Mucosa of descending colon (tissue), 3 donors: ENCODE results near the gene PTPRD. TPM values are rescaled to one million over a fixed set of nuclear protein-coding genes. Genes with fewer than 3 reads are reported as not detected.

Experiments used
- ATAC-seq: fragments of 200-7000 bp; cut with Tn5 transposase; one replicate; pipeline ENCODE4 v1.9.1; 2020; ENCODE audit warnings: mild to moderate bottlenecking, moderate library complexity
- DNase-seq, 3 donors: peaks; one replicate each; pipeline ENCODE4 v3.0.0-alpha.2; 2020
- H3K36me3 ChIP-seq: fragments of 200-600 bp; one replicate; pipeline ENCODE4 v1.8.0; 2021; ENCODE audit warnings: low read depth, mild to moderate bottlenecking
- H3K4me1 ChIP-seq: fragments of 200-600 bp; one replicate; pipeline ENCODE4 v1.8.0; 2021; ENCODE audit warnings: low read depth, mild to moderate bottlenecking
- H3K4me3 ChIP-seq: fragments of 200-600 bp; one replicate; pipeline ENCODE4 v1.8.0; 2021; ENCODE audit warnings: mild to moderate bottlenecking
- H3K9me3 ChIP-seq: fragments of 200-600 bp; one replicate; pipeline ENCODE4 v1.8.0; 2021; ENCODE audit warnings: mild to moderate bottlenecking
- CTCF ChIP-seq: fragments of 200-600 bp; IDR thresholded peaks from one replicate; pipeline ENCODE4 v1.8.0; 2022; ENCODE audit warnings: antibody characterized with exemption, mild to moderate bottlenecking
- intact Hi-C, 2 donors: fragments of 100-400 bp; cut with DNase I in 1 of 2; cut with micrococcal nuclease in 1 of 2; formaldehyde crosslinking; loops; one replicate each; pipeline versions ENCODE4 v1.11.0 to v1.11.1; 2022; cut with DNase I, micrococcal nuclease
- total RNA-seq, 3 donors: library from RNA; stranded (reverse); fragmentation: NEBNext Ultra II Directional in 2 of 3; extraction: Animal tissue kit (Norgen Biotek cat#: 25700) in 2 of 3; gene quantifications; one replicate each; pipeline versions ENCODE4 v1.2.1 to v1.2.4, GENCODE V29; 2021 to 2023
- donor health status: DM: no; HTN: no; CAD: no; lungs with moderate emphysema.
- donor health status: DM: no; HTN: no; CAD: no.
- donor health status: DM: no; HTN: yes; CAD: no.

Gene PTPRD
- total RNA-seq, 3 donors from 2014 or later = 52.7 to 128 (median 113) TPM

GRCh38 chr9:10548348-10548747, 64.5 kb downstream of the PTPRD start:
- intact Hi-C loops = no loop called here
- no peak for DNase-seq
- no peak for ATAC-seq
- Histone ChIP-seq H3K4me3 (no peak overlapping the region), H3K36me3 (no peaks in the 10 kb centered on the region), H3K9me3 (no peaks in the 10 kb centered on the region), H3K4me1 (no peaks in the 10 kb centered on the region)
- TF ChIP-seq CTCF = no peak

- intact Hi-C loops = no loop called here
- Histone ChIP-seq H3K9me3 (peaks cover 7% of the 10 kb centered on the region), H3K36me3 (no peaks in the 10 kb centered on the region), H3K4me1 (no peaks in the 10 kb centered on the region), H3K4me3 (no peak overlapping the region)
- ATAC-seq (no peak), DNase-seq (no peak)
- no peak for TF ChIP-seq CTCF
Measured at GRCh38 chr9:10538073-10538472, 74.7 kb downstream of the PTPRD start.

GRCh38 chr9:10534850-10535249, 78.0 kb downstream of the PTPRD start:
- Histone ChIP-seq H3K36me3 (no peaks in the 10 kb centered on the region), H3K4me3 (no peak overlapping the region), H3K4me1 (no peaks in the 10 kb centered on the region), H3K9me3 (peaks cover 2% of the 10 kb centered on the region)
- TF ChIP-seq CTCF = no peak
- intact Hi-C loops = no loop called here
- no peak for ATAC-seq
- DNase-seq = no peak

GRCh38 chr9:10525972-10526371, 86.8 kb downstream of the PTPRD start:
- intact Hi-C loops = no loop called here
- no peak for DNase-seq
- TF ChIP-seq CTCF = no peak
- Histone ChIP-seq H3K9me3 (peaks cover 3% of the 10 kb centered on the region), H3K4me3 (no peak overlapping the region), H3K4me1 (no peaks in the 10 kb centered on the region), H3K36me3 (no peaks in the 10 kb centered on the region)
- no peak for ATAC-seq

- Histone ChIP-seq H3K36me3 (no peaks in the 10 kb centered on the region), H3K4me1 (no peaks in the 10 kb centered on the region), H3K4me3 (no peak overlapping the region), H3K9me3 (peaks cover 11% of the 10 kb centered on the region)
- no peak for ATAC-seq
- intact Hi-C loops = no loop called here
- no peak for DNase-seq
- no peak for TF ChIP-seq CTCF
Measured at GRCh38 chr9:10523164-10523563, 89.6 kb downstream of the PTPRD start.

- no peak for DNase-seq
- ATAC-seq = no peak
- TF ChIP-seq CTCF = no peak
- Histone ChIP-seq H3K36me3 (no peaks in the 10 kb centered on the region), H3K4me3 (no peak overlapping the region), H3K4me1 (no peaks in the 10 kb centered on the region), H3K9me3 (peaks cover 7% of the 10 kb centered on the region)
- intact Hi-C loops = no loop called here
Measured at GRCh38 chr9:10512144-10512543, 100.7 kb downstream of the PTPRD start.
